Panc1 (cell line): ENCODE measurements around the gene STPG1.
A peak's percentile ranks its signal among the peaks of the same experiment; 100 is the strongest.

Experiments
- POLR2AphosphoS5 ChIP-seq: IDR thresholded peaks from 2 replicates; pipeline ENCODE4 v1.6.1; 2012; ENCODE audit warnings: mild to moderate bottlenecking, low read depth, low read length, moderate library complexity
- TCF7L2 ChIP-seq: IDR thresholded peaks from 2 replicates; pipeline ENCODE4 v1.6.1; 2011; ENCODE audit warnings: mild to moderate bottlenecking, low read depth, low read length, inconsistent platforms
- TF ChIP-seq, protein P1 (sequence below): fragments of 450-650 bp; IDR thresholded peaks from 2 replicates; pipeline ENCODE4 v1.5.1; 2017; ENCODE audit warnings: mild to moderate bottlenecking
- TF ChIP-seq, protein P2 (sequence below), 2 experiments: IDR thresholded peaks; 2 replicates each; pipeline ENCODE4 v1.6.1; 2011 to 2012; ENCODE audit warnings: low read depth in 2 of 2, control low read depth in 1 of 2, low read length in 1 of 2, mild to moderate bottlenecking in 1 of 2, moderate library complexity in 1 of 2; ENCODE audit not compliant: insufficient read depth in 1 of 2

DNA sequence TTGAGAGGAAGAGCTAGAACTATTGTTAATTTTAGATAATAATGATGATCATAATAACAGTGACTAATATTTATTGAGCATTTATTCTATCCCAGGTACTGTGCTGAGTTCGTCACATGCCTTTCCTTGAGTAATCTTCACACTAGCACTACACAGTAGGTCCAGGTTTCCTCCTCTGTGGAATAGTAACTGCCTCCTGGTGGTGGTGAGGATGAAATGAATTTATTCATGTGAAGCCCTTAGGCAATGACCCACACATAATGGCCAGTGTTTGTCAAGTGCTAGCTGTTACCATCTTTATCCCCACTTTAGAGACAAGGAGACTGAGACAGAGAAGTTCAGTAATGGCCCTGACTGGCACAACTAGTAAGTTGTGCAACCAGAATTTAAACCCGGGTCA, 7.9 kb upstream of the STPG1 start:
- TF ChIP-seq POLR2AphosphoS5 (no peak), TCF7L2 (no peak)
- TF ChIP-seq, protein P1, sequence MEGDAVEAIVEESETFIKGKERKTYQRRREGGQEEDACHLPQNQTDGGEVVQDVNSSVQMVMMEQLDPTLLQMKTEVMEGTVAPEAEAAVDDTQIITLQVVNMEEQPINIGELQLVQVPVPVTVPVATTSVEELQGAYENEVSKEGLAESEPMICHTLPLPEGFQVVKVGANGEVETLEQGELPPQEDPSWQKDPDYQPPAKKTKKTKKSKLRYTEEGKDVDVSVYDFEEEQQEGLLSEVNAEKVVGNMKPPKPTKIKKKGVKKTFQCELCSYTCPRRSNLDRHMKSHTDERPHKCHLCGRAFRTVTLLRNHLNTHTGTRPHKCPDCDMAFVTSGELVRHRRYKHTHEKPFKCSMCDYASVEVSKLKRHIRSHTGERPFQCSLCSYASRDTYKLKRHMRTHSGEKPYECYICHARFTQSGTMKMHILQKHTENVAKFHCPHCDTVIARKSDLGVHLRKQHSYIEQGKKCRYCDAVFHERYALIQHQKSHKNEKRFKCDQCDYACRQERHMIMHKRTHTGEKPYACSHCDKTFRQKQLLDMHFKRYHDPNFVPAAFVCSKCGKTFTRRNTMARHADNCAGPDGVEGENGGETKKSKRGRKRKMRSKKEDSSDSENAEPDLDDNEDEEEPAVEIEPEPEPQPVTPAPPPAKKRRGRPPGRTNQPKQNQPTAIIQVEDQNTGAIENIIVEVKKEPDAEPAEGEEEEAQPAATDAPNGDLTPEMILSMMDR, result peak; percentile 37
- TF ChIP-seq, protein P2, sequence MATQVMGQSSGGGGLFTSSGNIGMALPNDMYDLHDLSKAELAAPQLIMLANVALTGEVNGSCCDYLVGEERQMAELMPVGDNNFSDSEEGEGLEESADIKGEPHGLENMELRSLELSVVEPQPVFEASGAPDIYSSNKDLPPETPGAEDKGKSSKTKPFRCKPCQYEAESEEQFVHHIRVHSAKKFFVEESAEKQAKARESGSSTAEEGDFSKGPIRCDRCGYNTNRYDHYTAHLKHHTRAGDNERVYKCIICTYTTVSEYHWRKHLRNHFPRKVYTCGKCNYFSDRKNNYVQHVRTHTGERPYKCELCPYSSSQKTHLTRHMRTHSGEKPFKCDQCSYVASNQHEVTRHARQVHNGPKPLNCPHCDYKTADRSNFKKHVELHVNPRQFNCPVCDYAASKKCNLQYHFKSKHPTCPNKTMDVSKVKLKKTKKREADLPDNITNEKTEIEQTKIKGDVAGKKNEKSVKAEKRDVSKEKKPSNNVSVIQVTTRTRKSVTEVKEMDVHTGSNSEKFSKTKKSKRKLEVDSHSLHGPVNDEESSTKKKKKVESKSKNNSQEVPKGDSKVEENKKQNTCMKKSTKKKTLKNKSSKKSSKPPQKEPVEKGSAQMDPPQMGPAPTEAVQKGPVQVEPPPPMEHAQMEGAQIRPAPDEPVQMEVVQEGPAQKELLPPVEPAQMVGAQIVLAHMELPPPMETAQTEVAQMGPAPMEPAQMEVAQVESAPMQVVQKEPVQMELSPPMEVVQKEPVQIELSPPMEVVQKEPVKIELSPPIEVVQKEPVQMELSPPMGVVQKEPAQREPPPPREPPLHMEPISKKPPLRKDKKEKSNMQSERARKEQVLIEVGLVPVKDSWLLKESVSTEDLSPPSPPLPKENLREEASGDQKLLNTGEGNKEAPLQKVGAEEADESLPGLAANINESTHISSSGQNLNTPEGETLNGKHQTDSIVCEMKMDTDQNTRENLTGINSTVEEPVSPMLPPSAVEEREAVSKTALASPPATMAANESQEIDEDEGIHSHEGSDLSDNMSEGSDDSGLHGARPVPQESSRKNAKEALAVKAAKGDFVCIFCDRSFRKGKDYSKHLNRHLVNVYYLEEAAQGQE (IDR thresholded peaks at IDR 0.05; ENCODE audit: insufficient read depth in 1 of 2, low read depth in 2 of 2, low read length in 1 of 2), result no peak
